GM12874 (cell line): ENCODE data around the gene NEGR1.

Source experiments
- CTCF ChIP-seq: IDR thresholded peaks from 2 replicates; pipeline ENCODE4 v1.5.1; 2011; ENCODE audit warnings: low read depth, mild to moderate bottlenecking, control low read depth, low read length, moderate library complexity; ENCODE audit not compliant: insufficient read depth

The NEGR1 gene

GRCh38 chr1:72064196-72065075 is 217.9 kb downstream of the NEGR1 start:
- no peak for TF ChIP-seq CTCF

- TF ChIP-seq CTCF: no peak
Measured at GRCh38 chr1:72063364-72064044, 218.8 kb downstream of the NEGR1 start.

- TF ChIP-seq CTCF: no peak
Measured at GRCh38 chr1:72062584-72062983, 219.8 kb downstream of the NEGR1 start.

DNA sequence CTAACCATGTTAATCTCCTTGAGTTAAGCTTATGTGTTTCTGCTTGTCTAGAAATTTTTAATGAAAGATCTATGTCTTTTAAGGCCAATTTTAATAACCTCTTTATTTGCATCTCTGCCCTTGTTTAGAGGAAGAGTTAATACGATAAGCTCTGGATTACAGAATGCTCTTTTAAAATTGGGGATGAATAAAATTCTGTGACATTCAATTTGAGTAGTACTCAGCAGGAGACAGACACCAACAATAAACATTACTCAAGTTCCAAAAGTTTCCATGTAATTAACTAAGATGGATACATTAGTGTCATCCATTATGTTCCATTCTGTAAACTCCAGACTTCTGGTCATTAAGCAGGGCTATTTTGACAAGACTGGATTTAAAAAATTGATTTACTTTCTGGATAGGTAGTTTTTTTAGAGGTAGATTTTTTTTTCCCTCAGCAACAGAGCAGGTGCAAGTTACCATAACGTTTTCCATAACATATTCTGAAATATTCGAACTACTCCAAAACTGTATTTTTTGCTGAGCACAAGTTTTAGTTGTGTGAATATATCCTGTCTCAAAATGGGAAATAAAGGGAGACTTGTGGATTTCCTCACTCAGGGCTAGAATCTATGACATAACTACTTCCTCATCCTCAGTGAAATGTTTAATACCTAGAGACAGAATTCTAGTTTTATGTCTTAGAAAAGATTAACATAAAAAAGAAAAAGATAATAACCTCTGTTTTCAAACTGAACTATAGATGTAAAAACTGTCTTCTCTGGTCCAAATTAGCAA is 221.7 kb downstream of the NEGR1 start:
- no peak for TF ChIP-seq CTCF

DNA sequence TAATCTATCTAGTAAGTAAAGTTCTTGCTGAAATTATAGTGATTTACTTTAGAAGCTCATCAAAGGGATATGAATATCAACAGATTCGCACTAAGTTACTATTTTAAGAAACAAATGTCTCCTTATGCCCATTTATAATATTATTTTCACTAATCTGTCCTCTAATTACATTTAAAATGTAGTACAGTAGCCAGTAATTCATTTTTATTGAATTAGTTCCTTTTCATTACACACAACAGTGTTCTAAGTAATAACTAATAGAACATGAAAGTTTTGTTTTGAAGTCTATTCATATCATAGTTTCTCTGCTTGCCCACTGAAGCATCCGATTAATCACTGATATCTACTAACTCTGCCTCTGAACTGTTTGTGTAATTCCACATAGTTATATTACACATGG is 225.8 kb downstream of the NEGR1 start:
- TF ChIP-seq CTCF: no peak

DNA sequence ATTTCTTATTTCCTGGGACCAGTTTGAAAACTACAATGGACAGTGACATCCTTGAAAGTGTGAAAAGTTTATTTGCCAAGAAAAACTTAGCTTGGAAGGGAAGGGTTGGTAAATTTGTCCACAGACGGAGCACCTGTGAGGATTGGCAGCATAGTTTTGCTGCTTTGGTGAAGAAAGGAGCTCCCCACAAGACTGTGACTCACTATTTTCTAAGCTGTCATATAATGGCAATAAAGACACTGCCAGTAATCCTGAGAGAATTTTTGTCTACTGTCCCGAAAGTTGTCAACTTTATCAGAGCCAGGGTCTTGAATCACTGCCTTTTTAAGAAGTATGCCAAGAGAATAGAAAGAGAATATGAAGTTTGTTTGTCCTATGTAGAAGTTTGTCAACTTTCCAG is 230.8 kb downstream of the NEGR1 start:
- no peak for TF ChIP-seq CTCF

GRCh38 chr1:72050551-72050950 is 231.8 kb downstream of the NEGR1 start:
- no peak for TF ChIP-seq CTCF
